Hepatocyte (in vitro differentiated cells): ENCODE results near the gene ATP1B2.

ENCODE experiments used
- EZH2phosphoT487 ChIP-seq: fragments of 200-600 bp; sonication (generic); IDR thresholded peaks from one replicate; pipeline ENCODE4 v1.6.1; 2018; ENCODE audit warnings: antibody characterized with exemption, mild to moderate bottlenecking, low read depth, moderate library complexity; ENCODE audit not compliant: unreplicated experiment, severe bottlenecking
- TF ChIP-seq, protein P1 (sequence below): fragments of 200-600 bp; sonication (generic); IDR thresholded peaks from 2 replicates; pipeline ENCODE4 v1.5.1; 2016; ENCODE audit warnings: antibody characterized with exemption, mild to moderate bottlenecking; ENCODE audit not compliant: poor library complexity

DNA sequence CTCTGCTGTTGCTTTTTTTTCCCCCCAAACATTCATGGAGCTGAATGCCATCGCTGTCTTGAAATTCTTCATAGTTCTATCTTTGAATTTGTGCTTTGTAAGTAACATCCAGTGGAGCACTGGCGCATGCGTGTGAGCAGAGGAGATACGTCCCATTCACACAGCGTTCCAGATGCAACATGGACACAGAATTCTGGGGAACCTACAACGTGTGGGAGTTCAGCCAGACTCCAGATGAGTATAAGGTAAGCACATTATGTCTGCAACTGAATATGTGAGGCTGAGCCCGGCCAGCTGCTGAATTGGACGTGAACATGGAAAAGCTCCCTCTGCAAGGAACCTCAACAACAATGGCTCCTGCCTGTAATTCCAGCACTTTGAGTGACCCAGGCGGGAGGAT lies 4.3 kb upstream of the ATP1B2 start:
- no peak for TF ChIP-seq EZH2phosphoT487
- TF ChIP-seq, protein P1, sequence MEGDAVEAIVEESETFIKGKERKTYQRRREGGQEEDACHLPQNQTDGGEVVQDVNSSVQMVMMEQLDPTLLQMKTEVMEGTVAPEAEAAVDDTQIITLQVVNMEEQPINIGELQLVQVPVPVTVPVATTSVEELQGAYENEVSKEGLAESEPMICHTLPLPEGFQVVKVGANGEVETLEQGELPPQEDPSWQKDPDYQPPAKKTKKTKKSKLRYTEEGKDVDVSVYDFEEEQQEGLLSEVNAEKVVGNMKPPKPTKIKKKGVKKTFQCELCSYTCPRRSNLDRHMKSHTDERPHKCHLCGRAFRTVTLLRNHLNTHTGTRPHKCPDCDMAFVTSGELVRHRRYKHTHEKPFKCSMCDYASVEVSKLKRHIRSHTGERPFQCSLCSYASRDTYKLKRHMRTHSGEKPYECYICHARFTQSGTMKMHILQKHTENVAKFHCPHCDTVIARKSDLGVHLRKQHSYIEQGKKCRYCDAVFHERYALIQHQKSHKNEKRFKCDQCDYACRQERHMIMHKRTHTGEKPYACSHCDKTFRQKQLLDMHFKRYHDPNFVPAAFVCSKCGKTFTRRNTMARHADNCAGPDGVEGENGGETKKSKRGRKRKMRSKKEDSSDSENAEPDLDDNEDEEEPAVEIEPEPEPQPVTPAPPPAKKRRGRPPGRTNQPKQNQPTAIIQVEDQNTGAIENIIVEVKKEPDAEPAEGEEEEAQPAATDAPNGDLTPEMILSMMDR: no peak
